Smooth muscle cell (in vitro differentiated cells): ENCODE results near the gene SPOCK1. TPM values are rescaled to one million over a fixed set of nuclear protein-coding genes. Genes with fewer than 3 reads are reported as not detected.

Experiments
- DNase-seq: peaks from one replicate; lab custom pipeline; 2025; ENCODE audit not compliant: unreplicated experiment; lab: John Stamatoyannopoulos, UW
- H2AFZ ChIP-seq: fragments of 200-600 bp; sonication (generic); 2 replicates; pipeline ENCODE4 v1.6.0; 2016; ENCODE audit warnings: antibody characterized with exemption, low read depth, mild to moderate bottlenecking
- H3F3A ChIP-seq: fragments of 200-600 bp; sonication (generic); 2 replicates; pipeline ENCODE4 v1.6.0; 2017; ENCODE audit warnings: antibody characterized with exemption, low read depth
- H3K27ac ChIP-seq: fragments of 200-600 bp; sonication (generic); 2 replicates; pipeline ENCODE4 v1.5.1; 2016; ENCODE audit warnings: low read depth, mild to moderate bottlenecking
- H3K27me3 ChIP-seq: fragments of 200-600 bp; sonication (generic); 2 replicates; pipeline ENCODE4 v1.6.1; 2016; ENCODE audit warnings: low read depth, mild to moderate bottlenecking
- H3K36me3 ChIP-seq: fragments of 200-600 bp; sonication (generic); 2 replicates; pipeline ENCODE4 v1.5.1; 2016; ENCODE audit warnings: low read depth
- H3K4me1 ChIP-seq: fragments of 200-600 bp; sonication (generic); 2 replicates; pipeline ENCODE4 v1.5.1; 2016; ENCODE audit warnings: low read depth
- H3K4me2 ChIP-seq: fragments of 200-600 bp; sonication (generic); 2 replicates; pipeline ENCODE4 v1.6.0; 2016; ENCODE audit warnings: mild to moderate bottlenecking
- H3K4me3 ChIP-seq: fragments of 200-600 bp; sonication (generic); 2 replicates; pipeline ENCODE4 v1.5.1; 2016; ENCODE audit warnings: mild to moderate bottlenecking
- H3K79me2 ChIP-seq: fragments of 200-600 bp; sonication (generic); 2 replicates; pipeline ENCODE4 v1.6.0; 2016; ENCODE audit warnings: low read depth, mild to moderate bottlenecking
- H3K9ac ChIP-seq: fragments of 200-600 bp; sonication (generic); 2 replicates; pipeline ENCODE4 v1.6.0; 2016; ENCODE audit warnings: low read depth
- H3K9me3 ChIP-seq: fragments of 200-600 bp; sonication (generic); replicated peaks from 2 replicates; pipeline ENCODE4 v1.5.1; 2016; ENCODE audit warnings: low read depth
- H4K20me1 ChIP-seq: fragments of 200-600 bp; sonication (generic); 2 replicates; pipeline ENCODE4 v1.6.0; 2016; ENCODE audit warnings: low read depth
- WGBS: methylation state at CpG from one replicate; pipeline ENCODE4 v1.1.7; 2016; ENCODE audit warnings: low lambda C conversion rate; 5-methylcytosine and 5-hydroxymethylcytosine counted together
- polyA plus RNA-seq: library from polyadenylated mRNA; unstranded; fragments of >200 nt; fragmentation: Nextera tagmentation; extraction: Ambion mirVana; gene quantifications from 2 replicates; pipeline ENCODE4 v1.2.1, GENCODE V29; 2016
- total RNA-seq: library from RNA; depleted of rRNA; stranded (reverse); fragments of >200 nt; gene quantifications from 2 replicates; pipeline ENCODE4 v1.2.3, GENCODE V29; 2014
- TF ChIP-seq, protein P1 (sequence below): fragments of 200-600 bp; sonication (generic); IDR thresholded peaks from 2 replicates; pipeline ENCODE4 v1.5.1; 2017; ENCODE audit warnings: borderline replicate concordance, mild to moderate bottlenecking, antibody characterized with exemption; ENCODE audit not compliant: insufficient read depth, poor library complexity, severe bottlenecking

The SPOCK1 gene
- total and polyA plus RNA-seq, 2 experiments from 2014 or later: 56.2 to 80.0 TPM

DNA sequence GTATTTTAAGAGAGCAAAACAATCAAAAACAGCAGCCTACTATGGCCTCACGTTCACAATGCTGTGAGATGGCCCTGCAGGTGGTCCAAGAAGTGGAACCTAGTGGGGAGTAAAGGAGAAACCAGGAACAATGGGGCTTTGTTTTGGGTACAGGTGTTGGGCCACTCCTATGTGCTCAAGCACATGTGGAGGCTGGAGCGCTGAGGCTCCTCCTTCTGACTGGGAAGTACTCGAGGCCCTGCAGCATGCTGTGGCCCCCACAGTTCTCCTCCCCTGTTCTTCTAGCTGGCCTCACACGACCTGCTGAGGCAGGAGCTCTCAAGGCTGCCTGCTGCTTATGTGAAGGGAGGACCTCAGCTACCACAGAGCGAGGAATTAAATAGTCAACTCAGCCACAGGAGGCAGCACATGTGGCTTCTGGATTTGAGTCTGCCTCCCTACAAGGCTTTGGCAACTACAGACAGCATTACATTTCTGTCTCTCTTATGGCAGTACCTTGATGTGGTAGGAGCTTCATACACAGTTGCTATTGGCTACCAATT is 482.3 kb downstream of the SPOCK1 start:
- WGBS: 46% methylated on average over 5 of the region's 5 CpGs

DNA sequence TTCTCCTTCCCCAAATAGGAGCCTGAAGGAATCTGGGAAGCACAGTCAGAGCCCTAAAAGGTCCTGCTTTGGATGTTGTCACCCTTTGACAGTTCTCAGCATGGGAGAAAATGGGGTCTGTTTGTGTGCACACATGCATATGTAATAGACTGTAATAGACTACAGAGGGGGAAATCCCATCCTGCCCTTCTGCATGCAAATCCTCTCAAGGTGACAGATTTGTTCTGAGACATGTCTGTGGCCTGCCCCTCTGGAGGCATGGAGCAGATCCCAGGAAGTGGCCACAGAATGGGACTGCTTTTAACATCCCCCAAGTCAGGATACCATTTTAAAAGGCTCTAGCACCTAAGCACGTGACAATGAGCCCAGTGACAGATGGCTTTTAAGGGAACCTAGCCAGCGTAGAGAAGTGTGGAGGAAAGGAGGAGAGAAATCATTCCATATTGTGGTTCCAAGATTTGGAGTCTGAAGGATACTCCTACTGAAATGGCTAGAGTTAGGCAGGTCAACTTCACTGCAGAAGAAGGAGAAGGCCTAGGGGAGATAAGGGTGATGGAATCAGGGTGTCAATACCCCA is 483.5 kb downstream of the SPOCK1 start:
- Histone ChIP-seq H3K79me2 (no peaks in the 10 kb centered on the region), H3K4me3 (no peak overlapping the region), H3F3A (no peaks in the 10 kb centered on the region), H3K4me1 (no peaks in the 10 kb centered on the region), H3K27me3 (peaks cover 4% of the 10 kb centered on the region), H3K9me3 (no peaks in the 10 kb centered on the region), H3K27ac (no peak overlapping the region), H2AFZ (no peak overlapping the region), H3K4me2 (no peak overlapping the region), H3K36me3 (no peaks in the 10 kb centered on the region), H4K20me1 (no peaks in the 10 kb centered on the region), H3K9ac (no peak overlapping the region)
- 72% methylated on average over 2 of the region's 2 CpGs for WGBS
- DNase-seq: no peak
- TF ChIP-seq, protein P1, sequence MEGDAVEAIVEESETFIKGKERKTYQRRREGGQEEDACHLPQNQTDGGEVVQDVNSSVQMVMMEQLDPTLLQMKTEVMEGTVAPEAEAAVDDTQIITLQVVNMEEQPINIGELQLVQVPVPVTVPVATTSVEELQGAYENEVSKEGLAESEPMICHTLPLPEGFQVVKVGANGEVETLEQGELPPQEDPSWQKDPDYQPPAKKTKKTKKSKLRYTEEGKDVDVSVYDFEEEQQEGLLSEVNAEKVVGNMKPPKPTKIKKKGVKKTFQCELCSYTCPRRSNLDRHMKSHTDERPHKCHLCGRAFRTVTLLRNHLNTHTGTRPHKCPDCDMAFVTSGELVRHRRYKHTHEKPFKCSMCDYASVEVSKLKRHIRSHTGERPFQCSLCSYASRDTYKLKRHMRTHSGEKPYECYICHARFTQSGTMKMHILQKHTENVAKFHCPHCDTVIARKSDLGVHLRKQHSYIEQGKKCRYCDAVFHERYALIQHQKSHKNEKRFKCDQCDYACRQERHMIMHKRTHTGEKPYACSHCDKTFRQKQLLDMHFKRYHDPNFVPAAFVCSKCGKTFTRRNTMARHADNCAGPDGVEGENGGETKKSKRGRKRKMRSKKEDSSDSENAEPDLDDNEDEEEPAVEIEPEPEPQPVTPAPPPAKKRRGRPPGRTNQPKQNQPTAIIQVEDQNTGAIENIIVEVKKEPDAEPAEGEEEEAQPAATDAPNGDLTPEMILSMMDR: no peak

More for the DNA sequence above, 482.3 kb downstream of the SPOCK1 start:
- Histone ChIP-seq H3K9ac (no peak overlapping the region), H3F3A (no peaks in the 10 kb centered on the region), H4K20me1 (no peaks in the 10 kb centered on the region), H3K27ac (no peak overlapping the region), H3K9me3 (no peaks in the 10 kb centered on the region), H2AFZ (no peak overlapping the region), H3K79me2 (no peaks in the 10 kb centered on the region), H3K36me3 (no peaks in the 10 kb centered on the region), H3K4me1 (no peaks in the 10 kb centered on the region), H3K27me3 (peaks cover 4% of the 10 kb centered on the region), H3K4me2 (no peak overlapping the region), H3K4me3 (no peak overlapping the region)
- TF ChIP-seq, protein P1: no peak
- DNase-seq: no peak

GRCh38 chr5:137014731-137015130 is 484.4 kb downstream of the SPOCK1 start:
- DNase-seq: no peak
- no peaks in the 10 kb centered on the region for H3K4me1 ChIP-seq
- no peak overlapping the region for H3K27ac ChIP-seq
- no peak overlapping the region for H3K4me2 ChIP-seq
- no peaks in the 10 kb centered on the region for H4K20me1 ChIP-seq
- TF ChIP-seq, protein P1: no peak
- 75% methylated on average over 3 of the region's 3 CpGs for WGBS
- H3K79me2 ChIP-seq: no peaks in the 10 kb centered on the region
- no peaks in the 10 kb centered on the region for H3K36me3 ChIP-seq
- no peaks in the 10 kb centered on the region for H3F3A ChIP-seq
- H3K4me3 ChIP-seq: no peak overlapping the region
- peaks cover 2% of the 10 kb centered on the region for H3K27me3 ChIP-seq
- H2AFZ ChIP-seq: no peak overlapping the region
- no peak overlapping the region for H3K9ac ChIP-seq
- H3K9me3 ChIP-seq: no peaks in the 10 kb centered on the region

- Histone ChIP-seq H3K4me3 (no peak overlapping the region), H3K9ac (no peak overlapping the region), H3F3A (no peaks in the 10 kb centered on the region), H3K27ac (no peak overlapping the region), H3K9me3 (no peaks in the 10 kb centered on the region), H3K4me1 (no peaks in the 10 kb centered on the region), H3K4me2 (no peak overlapping the region), H3K36me3 (no peaks in the 10 kb centered on the region), H2AFZ (no peak overlapping the region), H3K79me2 (no peaks in the 10 kb centered on the region), H4K20me1 (no peaks in the 10 kb centered on the region), H3K27me3 (no peaks in the 10 kb centered on the region)
- DNase-seq: no peak
- TF ChIP-seq, protein P1: no peak
- 65% methylated on average over 3 of the region's 3 CpGs for WGBS
These were observed 488.9 kb downstream of the SPOCK1 start for GRCh38 chr5:137010226-137010625.
